AG04450 (cell line): ENCODE data around the gene DIO2. TPM values are rescaled to one million over a fixed set of nuclear protein-coding genes. Genes with fewer than 3 reads are reported as not detected.
A peak's percentile ranks its signal among the peaks of the same experiment; 100 is the strongest.

Experiments used
- CTCF ChIA-PET: fragments of 300-600, 350-600 bp; formaldehyde crosslinking; extraction: SDS; loops from one replicate; lab custom pipeline; 2022; ENCODE audit warnings: antibody characterized with exemption, inconsistent platforms; lab: Charles Lee
- POLR2A ChIA-PET: fragments of 350-600 bp; formaldehyde crosslinking; extraction: SDS; loops from one replicate; lab custom pipeline; 2021; ENCODE audit warnings: antibody characterized with exemption, inconsistent platforms; lab: Yijun Ruan, JAX
- DNase-seq: peaks from one replicate; pipeline ENCODE4 v3.0.0-alpha.2; 2011; ENCODE audit warnings: low read depth, low spot score
- H3K27ac ChIP-seq: one replicate; pipeline ENCODE4 v1.5.1; 2012; ENCODE audit warnings: low read depth, low read length, control low read depth
- H3K27me3 ChIP-seq: one replicate; pipeline ENCODE4 v1.6.0; 2012; ENCODE audit warnings: low read length; ENCODE audit not compliant: control insufficient read depth, insufficient read depth
- H3K4me3 ChIP-seq: 2 replicates; pipeline ENCODE4 v1.5.1; 2011; ENCODE audit warnings: mild to moderate bottlenecking, low read depth, low read length, control low read depth
- H3K9me3 ChIP-seq: 2 replicates; pipeline ENCODE4 v1.5.1; 2012; ENCODE audit warnings: low read length; ENCODE audit not compliant: control insufficient read depth, insufficient read depth
- polyA minus RNA-seq: library from RNA; depleted of rRNA, polyadenylated mRNA; stranded (reverse); fragments of >200 nt; gene quantifications from 2 replicates; pipeline ENCODE4 v1.2.3, GENCODE V29; 2011; rRNA and poly(A)+ RNA removed
- polyA plus RNA-seq: library from polyadenylated mRNA; depleted of rRNA; stranded (reverse); fragments of >200 nt; gene quantifications from 2 replicates; pipeline ENCODE4 v1.2.3, GENCODE V29; 2011; rRNA removed
- TF ChIP-seq, protein P1 (sequence below): IDR thresholded peaks from 2 replicates; pipeline ENCODE4 v1.5.1; 2011; ENCODE audit warnings: low read depth, low read length, control low read depth, inconsistent platforms

DIO2 gene
- 23.5 and 28.9 TPM in 2 replicates for polyA plus RNA-seq
- 60.5 and 72.4 TPM in 2 replicates for polyA minus RNA-seq

DNA sequence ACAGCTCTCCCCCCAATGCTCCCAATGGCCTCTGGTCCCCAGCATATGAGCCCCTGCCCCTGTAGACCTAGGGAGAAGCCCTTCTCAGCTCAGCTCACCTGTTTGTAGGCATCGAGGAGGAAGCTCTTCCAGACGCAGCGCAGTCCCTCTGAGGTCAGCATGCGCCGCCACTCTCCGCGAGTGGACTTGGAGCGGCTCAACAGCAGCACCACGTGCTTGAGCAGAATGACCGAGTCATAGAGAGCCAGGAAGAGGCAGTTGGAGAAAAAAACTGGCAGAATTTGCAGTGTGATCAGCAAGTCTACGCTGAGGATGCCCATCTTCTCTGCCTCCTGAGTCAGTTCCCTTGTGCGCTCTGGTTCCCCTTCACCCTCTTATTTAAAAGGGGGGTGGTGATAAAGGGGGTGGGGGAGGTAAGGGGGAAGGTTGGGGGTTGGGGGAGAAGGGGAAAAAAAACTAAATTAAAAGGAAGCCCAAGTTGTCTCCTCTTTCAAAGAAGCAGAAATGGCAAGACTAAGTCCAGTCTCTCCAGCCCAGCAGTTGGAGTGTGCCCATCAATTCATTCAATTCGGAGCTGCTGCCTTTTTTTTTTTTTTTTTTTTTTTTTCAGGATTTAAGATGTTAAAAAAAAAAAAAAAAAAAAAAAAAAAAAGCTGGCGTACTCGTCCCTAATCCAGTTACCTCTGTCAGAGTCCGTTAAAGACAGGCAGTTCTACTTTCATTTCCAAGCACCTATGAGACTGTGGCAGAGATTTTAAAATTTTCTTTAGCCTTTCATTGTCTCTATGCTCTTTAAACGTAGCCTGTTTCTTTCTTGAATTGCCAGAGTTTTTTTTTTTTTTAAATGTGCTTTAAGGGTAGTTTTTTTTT is at the start of gene DIO2:
DIO2 (minus strand) TSS at position 352 of the 870 bp plus-strand sequence; CDS start at position 320, 32 bp downstream.
- TF ChIP-seq, protein P1, sequence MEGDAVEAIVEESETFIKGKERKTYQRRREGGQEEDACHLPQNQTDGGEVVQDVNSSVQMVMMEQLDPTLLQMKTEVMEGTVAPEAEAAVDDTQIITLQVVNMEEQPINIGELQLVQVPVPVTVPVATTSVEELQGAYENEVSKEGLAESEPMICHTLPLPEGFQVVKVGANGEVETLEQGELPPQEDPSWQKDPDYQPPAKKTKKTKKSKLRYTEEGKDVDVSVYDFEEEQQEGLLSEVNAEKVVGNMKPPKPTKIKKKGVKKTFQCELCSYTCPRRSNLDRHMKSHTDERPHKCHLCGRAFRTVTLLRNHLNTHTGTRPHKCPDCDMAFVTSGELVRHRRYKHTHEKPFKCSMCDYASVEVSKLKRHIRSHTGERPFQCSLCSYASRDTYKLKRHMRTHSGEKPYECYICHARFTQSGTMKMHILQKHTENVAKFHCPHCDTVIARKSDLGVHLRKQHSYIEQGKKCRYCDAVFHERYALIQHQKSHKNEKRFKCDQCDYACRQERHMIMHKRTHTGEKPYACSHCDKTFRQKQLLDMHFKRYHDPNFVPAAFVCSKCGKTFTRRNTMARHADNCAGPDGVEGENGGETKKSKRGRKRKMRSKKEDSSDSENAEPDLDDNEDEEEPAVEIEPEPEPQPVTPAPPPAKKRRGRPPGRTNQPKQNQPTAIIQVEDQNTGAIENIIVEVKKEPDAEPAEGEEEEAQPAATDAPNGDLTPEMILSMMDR, result no peak
- no peaks in the 10 kb centered on the region for H3K9me3 ChIP-seq
- CTCF ChIA-PET, result interaction anchor here (0.6 to 0.7 kb wide), 3 partner anchors 330 to 652 kb away, joined by 4 read pairs; no protein-coding TSS in a partner anchor
- H3K27ac ChIP-seq, result no peak within 1 kb of the TSS
- POLR2A ChIA-PET, result interaction anchor here (0.6 kb wide), 1 partner anchor 406 kb away, joined by 7 read pairs; no protein-coding TSS in a partner anchor
- peak within 1 kb of the TSS; percentile 54 for H3K4me3 ChIP-seq
- no peaks in the 10 kb centered on the region for H3K27me3 ChIP-seq
- no peak for DNase-seq

DNA sequence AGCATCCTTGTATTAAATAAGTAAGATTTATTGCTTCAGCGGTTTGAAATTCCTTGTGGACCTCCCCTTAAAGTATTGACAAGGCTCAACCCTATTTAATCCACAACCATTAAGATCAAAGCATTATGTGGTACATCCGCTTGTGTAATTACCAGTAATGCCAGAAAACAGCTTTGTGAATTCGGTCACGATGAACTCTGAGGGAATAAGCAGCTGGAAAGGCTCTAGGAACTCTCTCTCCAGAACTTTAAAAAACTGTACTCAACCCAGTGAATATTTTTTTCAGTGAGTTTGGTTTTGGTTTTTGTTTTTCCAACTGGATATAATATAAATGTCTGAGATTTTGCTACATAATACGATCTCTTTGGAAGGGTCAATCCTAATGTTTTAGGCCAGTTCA is 49.3 kb upstream of the DIO2 start:
- ChIA-PET CTCF (no interaction called here), POLR2A (no interaction called here)
- no peak overlapping the region for H3K27ac ChIP-seq
- no peaks in the 10 kb centered on the region for H3K9me3 ChIP-seq
- no peaks in the 10 kb centered on the region for H3K27me3 ChIP-seq
- TF ChIP-seq, protein P1, result no peak
- DNase-seq, result no peak
- H3K4me3 ChIP-seq, result no peak overlapping the region

DNA sequence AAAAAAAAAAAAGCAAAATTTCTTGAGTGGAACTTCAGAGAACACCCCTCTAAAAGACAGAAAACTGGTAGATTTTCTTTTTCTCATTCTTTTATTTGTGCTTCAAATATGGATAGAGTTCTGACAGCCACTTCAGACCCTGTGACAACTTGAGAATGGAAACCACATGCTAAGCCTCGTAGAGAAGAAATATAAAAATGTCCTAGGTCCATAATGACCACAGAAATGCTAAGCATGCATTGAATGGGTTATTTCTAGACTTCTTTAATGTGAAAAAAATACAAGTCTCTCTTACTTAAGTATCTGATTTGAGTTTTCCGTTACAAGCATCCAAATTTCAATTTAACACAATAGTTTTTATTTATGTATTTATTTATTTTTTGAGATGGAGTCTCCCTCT is 28.3 kb upstream of the DIO2 start:
- DNase-seq, result no peak

DNA sequence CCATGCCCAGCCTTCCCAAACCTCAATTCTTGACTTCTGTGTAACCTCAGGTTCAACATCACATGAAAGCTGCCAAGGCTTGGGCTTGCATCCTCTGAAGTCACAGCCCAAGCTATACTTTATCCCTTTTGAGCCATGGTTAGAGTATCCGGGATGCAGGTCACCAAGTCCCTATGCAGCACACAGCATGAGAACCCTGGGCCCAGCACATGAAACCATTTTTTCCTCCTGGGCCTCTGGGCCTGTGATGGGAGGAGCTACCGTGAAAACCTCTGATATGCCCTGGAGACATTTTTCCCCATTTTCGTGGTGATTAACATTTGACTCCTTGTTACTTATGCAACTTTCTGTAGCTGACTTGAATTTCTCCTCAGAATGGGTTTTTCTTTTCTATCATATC is 25.8 kb upstream of the DIO2 start:
- CTCF ChIA-PET, result no interaction called here
- no peaks in the 10 kb centered on the region for H3K27me3 ChIP-seq
- H3K4me3 ChIP-seq, result no peak overlapping the region
- POLR2A ChIA-PET, result no interaction called here
- peaks cover 11% of the 10 kb centered on the region for H3K9me3 ChIP-seq
- DNase-seq, result no peak
- H3K27ac ChIP-seq, result no peak overlapping the region
- TF ChIP-seq, protein P1, result no peak

More for the DNA sequence above, 28.3 kb upstream of the DIO2 start:
- H3K4me3 ChIP-seq, result no peak overlapping the region
- H3K27me3 ChIP-seq, result no peaks in the 10 kb centered on the region
- POLR2A ChIA-PET, result no interaction called here
- TF ChIP-seq, protein P1, result no peak
- H3K9me3 ChIP-seq, result peaks cover 11% of the 10 kb centered on the region
- no peak overlapping the region for H3K27ac ChIP-seq
- CTCF ChIA-PET, result no interaction called here
